ENCODE measurements around the gene ARHGAP40.

Gene ARHGAP40

GRCh38 chr20:38645351-38645750 lies 43.7 kb downstream of the ARHGAP40 start:
- Histone ChIP-seq H3K4me1 (ENCODE audit: control insufficient read depth, insufficient read depth, low read length) (no peaks in the 10 kb centered on the region), H3K9ac (ENCODE audit: low read depth, low read length) (no peak overlapping the region), H3K9me3 (ENCODE audit: control insufficient read depth, insufficient read depth, low read length) (no peaks in the 10 kb centered on the region), H3K36me3 (ENCODE audit: control insufficient read depth, insufficient read depth, low read length) (no peaks in the 10 kb centered on the region), H3K4me3 (ENCODE audit: low read depth, low read length) (peak overlapping the region; percentile 50), H3K27me3 (ENCODE audit: control insufficient read depth, insufficient read depth, low read length) (peaks cover 63% of the 10 kb centered on the region)

GRCh38 chr20:38645980-38646858 lies 44.6 kb downstream of the ARHGAP40 start:
- H3K36me3 ChIP-seq (ENCODE audit: control insufficient read depth, insufficient read depth, low read length), result no peaks in the 10 kb centered on the region
- H3K27me3 ChIP-seq (ENCODE audit: control insufficient read depth, insufficient read depth, low read length), result peaks cover 63% of the 10 kb centered on the region
- no peaks in the 10 kb centered on the region for H3K9me3 ChIP-seq (ENCODE audit: control insufficient read depth, insufficient read depth, low read length)
- no peaks in the 10 kb centered on the region for H3K4me1 ChIP-seq (ENCODE audit: control insufficient read depth, insufficient read depth, low read length)
- H3K4me3 ChIP-seq (ENCODE audit: low read depth, low read length), result peak overlapping the region; percentile 50
- no peak overlapping the region for H3K9ac ChIP-seq (ENCODE audit: low read depth, low read length)

GRCh38 chr20:38649275-38649891 lies 47.8 kb downstream of the ARHGAP40 start:
- Histone ChIP-seq H3K36me3 (ENCODE audit: control insufficient read depth, insufficient read depth, low read length) (no peaks in the 10 kb centered on the region), H3K9ac (ENCODE audit: low read depth, low read length) (no peak overlapping the region), H3K4me1 (ENCODE audit: control insufficient read depth, insufficient read depth, low read length) (no peaks in the 10 kb centered on the region), H3K9me3 (ENCODE audit: control insufficient read depth, insufficient read depth, low read length) (no peaks in the 10 kb centered on the region), H3K27me3 (ENCODE audit: control insufficient read depth, insufficient read depth, low read length) (peaks cover 69% of the 10 kb centered on the region), H3K4me3 (ENCODE audit: low read depth, low read length) (no peak overlapping the region)

GRCh38 chr20:38650010-38650409 lies 48.4 kb downstream of the ARHGAP40 start:
- H3K9ac ChIP-seq (ENCODE audit: low read depth, low read length), result no peak overlapping the region
- no peaks in the 10 kb centered on the region for H3K4me1 ChIP-seq (ENCODE audit: control insufficient read depth, insufficient read depth, low read length)
- H3K36me3 ChIP-seq (ENCODE audit: control insufficient read depth, insufficient read depth, low read length), result no peaks in the 10 kb centered on the region
- H3K27me3 ChIP-seq (ENCODE audit: control insufficient read depth, insufficient read depth, low read length), result peaks cover 67% of the 10 kb centered on the region
- H3K9me3 ChIP-seq (ENCODE audit: control insufficient read depth, insufficient read depth, low read length), result no peaks in the 10 kb centered on the region
- H3K4me3 ChIP-seq (ENCODE audit: low read depth, low read length), result no peak overlapping the region

- no peaks in the 10 kb centered on the region for H3K4me1 ChIP-seq (ENCODE audit: control insufficient read depth, insufficient read depth, low read length)
- H3K9me3 ChIP-seq (ENCODE audit: control insufficient read depth, insufficient read depth, low read length), result no peaks in the 10 kb centered on the region
- no peak overlapping the region for H3K4me3 ChIP-seq (ENCODE audit: low read depth, low read length)
- H3K27me3 ChIP-seq (ENCODE audit: control insufficient read depth, insufficient read depth, low read length), result peaks cover 63% of the 10 kb centered on the region
- no peak overlapping the region for H3K9ac ChIP-seq (ENCODE audit: low read depth, low read length)
- no peaks in the 10 kb centered on the region for H3K36me3 ChIP-seq (ENCODE audit: control insufficient read depth, insufficient read depth, low read length)
Measured at GRCh38 chr20:38651154-38651553, 49.5 kb downstream of the ARHGAP40 start.

GRCh38 chr20:38651562-38651961 lies 50.0 kb downstream of the ARHGAP40 start:
- no peak overlapping the region for H3K9ac ChIP-seq (ENCODE audit: low read depth, low read length)
- no peaks in the 10 kb centered on the region for H3K4me1 ChIP-seq (ENCODE audit: control insufficient read depth, insufficient read depth, low read length)
- no peak overlapping the region for H3K4me3 ChIP-seq (ENCODE audit: low read depth, low read length)
- H3K9me3 ChIP-seq (ENCODE audit: control insufficient read depth, insufficient read depth, low read length), result no peaks in the 10 kb centered on the region
- H3K36me3 ChIP-seq (ENCODE audit: control insufficient read depth, insufficient read depth, low read length), result no peaks in the 10 kb centered on the region
- peaks cover 60% of the 10 kb centered on the region for H3K27me3 ChIP-seq (ENCODE audit: control insufficient read depth, insufficient read depth, low read length)

GRCh38 chr20:38652995-38653394 lies 51.4 kb downstream of the ARHGAP40 start:
- Histone ChIP-seq H3K9ac (ENCODE audit: low read depth, low read length) (no peak overlapping the region), H3K27me3 (ENCODE audit: control insufficient read depth, insufficient read depth, low read length) (peaks cover 56% of the 10 kb centered on the region), H3K4me3 (ENCODE audit: low read depth, low read length) (no peak overlapping the region), H3K9me3 (ENCODE audit: control insufficient read depth, insufficient read depth, low read length) (no peaks in the 10 kb centered on the region), H3K4me1 (ENCODE audit: control insufficient read depth, insufficient read depth, low read length) (no peaks in the 10 kb centered on the region), H3K36me3 (ENCODE audit: control insufficient read depth, insufficient read depth, low read length) (no peaks in the 10 kb centered on the region)

GRCh38 chr20:38657390-38657789 lies 55.8 kb downstream of the ARHGAP40 start:
- H3K9me3 ChIP-seq (ENCODE audit: control insufficient read depth, insufficient read depth, low read length), result no peaks in the 10 kb centered on the region
- H3K27me3 ChIP-seq (ENCODE audit: control insufficient read depth, insufficient read depth, low read length), result peaks cover 33% of the 10 kb centered on the region
- H3K9ac ChIP-seq (ENCODE audit: low read depth, low read length), result no peak overlapping the region
- no peaks in the 10 kb centered on the region for H3K36me3 ChIP-seq (ENCODE audit: control insufficient read depth, insufficient read depth, low read length)
- peaks cover 3% of the 10 kb centered on the region for H3K4me1 ChIP-seq (ENCODE audit: control insufficient read depth, insufficient read depth, low read length)
- no peak overlapping the region for H3K4me3 ChIP-seq (ENCODE audit: low read depth, low read length)

- Histone ChIP-seq H3K9me3 (ENCODE audit: control insufficient read depth, insufficient read depth, low read length) (no peaks in the 10 kb centered on the region), H3K27me3 (ENCODE audit: control insufficient read depth, insufficient read depth, low read length) (peaks cover 33% of the 10 kb centered on the region), H3K36me3 (ENCODE audit: control insufficient read depth, insufficient read depth, low read length) (no peaks in the 10 kb centered on the region), H3K4me1 (ENCODE audit: control insufficient read depth, insufficient read depth, low read length) (peaks cover 3% of the 10 kb centered on the region), H3K4me3 (ENCODE audit: low read depth, low read length) (peak overlapping the region; percentile 22), H3K9ac (ENCODE audit: low read depth, low read length) (no peak overlapping the region)
Measured at GRCh38 chr20:38658879-38659596, 57.4 kb downstream of the ARHGAP40 start.

- H3K27me3 ChIP-seq (ENCODE audit: control insufficient read depth, insufficient read depth, low read length), result peaks cover 37% of the 10 kb centered on the region
- H3K4me3 ChIP-seq (ENCODE audit: low read depth, low read length), result no peak overlapping the region
- no peak overlapping the region for H3K9ac ChIP-seq (ENCODE audit: low read depth, low read length)
- no peaks in the 10 kb centered on the region for H3K36me3 ChIP-seq (ENCODE audit: control insufficient read depth, insufficient read depth, low read length)
- peaks cover 3% of the 10 kb centered on the region for H3K4me1 ChIP-seq (ENCODE audit: control insufficient read depth, insufficient read depth, low read length)
- no peaks in the 10 kb centered on the region for H3K9me3 ChIP-seq (ENCODE audit: control insufficient read depth, insufficient read depth, low read length)
Measured at GRCh38 chr20:38659597-38659880, 57.9 kb downstream of the ARHGAP40 start.

- H3K4me3 ChIP-seq (ENCODE audit: low read depth, low read length), result no peak overlapping the region
- peaks cover 31% of the 10 kb centered on the region for H3K27me3 ChIP-seq (ENCODE audit: control insufficient read depth, insufficient read depth, low read length)
Measured at GRCh38 chr20:38660429-38660828, 58.8 kb downstream of the ARHGAP40 start.

GRCh38 chr20:38663660-38664059 lies 62.1 kb downstream of the ARHGAP40 start:
- Histone ChIP-seq H3K27me3 (ENCODE audit: control insufficient read depth, insufficient read depth, low read length) (peaks cover 11% of the 10 kb centered on the region), H3K36me3 (ENCODE audit: control insufficient read depth, insufficient read depth, low read length) (no peaks in the 10 kb centered on the region), H3K4me3 (ENCODE audit: low read depth, low read length) (no peak overlapping the region), H3K9me3 (ENCODE audit: control insufficient read depth, insufficient read depth, low read length) (no peaks in the 10 kb centered on the region), H3K9ac (ENCODE audit: low read depth, low read length) (no peak overlapping the region), H3K4me1 (ENCODE audit: control insufficient read depth, insufficient read depth, low read length) (peaks cover 3% of the 10 kb centered on the region)

More at GRCh38 chr20:38660429-38660828, 58.8 kb downstream of the ARHGAP40 start:
- Histone ChIP-seq H3K36me3 (ENCODE audit: control insufficient read depth, insufficient read depth, low read length) (no peaks in the 10 kb centered on the region), H3K4me1 (ENCODE audit: control insufficient read depth, insufficient read depth, low read length) (peaks cover 3% of the 10 kb centered on the region), H3K9ac (ENCODE audit: low read depth, low read length) (no peak overlapping the region), H3K9me3 (ENCODE audit: control insufficient read depth, insufficient read depth, low read length) (no peaks in the 10 kb centered on the region)
